K562 (cell line): ENCODE data around the gene BRME1. TPM values are rescaled to one million over a fixed set of nuclear protein-coding genes. Genes with fewer than 3 reads are reported as not detected.

Source experiments
- ATAC-seq: fragments of 200-7000 bp; cut with Tn5 transposase; 3 replicates; pipeline ENCODE4 v1.9.1; 2020; ENCODE audit warnings: moderate library complexity
- BruUV-seq: library from RNA; stranded (reverse); fragments of 400-500 nt; replicated peaks from 2 replicates; lab custom pipeline; 2021; lab: Mats Ljungman, UMichigan
- CTCF ChIA-PET: fragments of 300-600 bp; formaldehyde crosslinking; extraction: SDS; loops from one replicate; lab custom pipeline; 2021; ENCODE audit warnings: low intra/inter-chr PET ratio; lab: Yijun Ruan, JAX
- POLR2A ChIA-PET: fragments of 300-600, 350-650 bp; sonication (Branson Sonifier 250); formaldehyde crosslinking; extraction: SDS; loops from one replicate; lab custom pipeline; 2021; ENCODE audit warnings: antibody characterized with exemption, inconsistent platforms; lab: Yijun Ruan, JAX
- DNase-seq, 4 experiments: peaks; one replicate each; pipeline versions ENCODE4 v3.0.0 to v3.0.0-alpha.2; 2011 to 2018; ENCODE audit warnings: low spot score in 3 of 4, mixed read lengths in 3 of 4; ENCODE audit errors: extremely low read depth in 1 of 4
- FAIRE-seq: peaks from 2 replicates; lab custom pipeline; 2011; peaks lifted over from hg19 to GRCh38; lab: Jason Lieb, UNC
- H2AFZ ChIP-seq: 2 replicates; pipeline ENCODE4 v1.6.0; 2011; ENCODE audit warnings: low read depth, low read length, control low read depth, inconsistent platforms
- H3K27ac ChIP-seq: fragments of 200-600 bp; 3 replicates; pipeline ENCODE4 v1.8.0; 2011; ENCODE audit warnings: low read depth, mild to moderate bottlenecking, control low read depth, inconsistent platforms, low read length, moderate library complexity, mixed read lengths; ENCODE audit errors: extremely low read depth
- H3K27me3 ChIP-seq, 2 experiments: fragments of 300-600 bp in 1 of 2; 2 replicates in 1 of 2; 3 replicates in 1 of 2; pipeline versions ENCODE4 v1.6.0 to v1.8.0; 2011; ENCODE audit warnings: inconsistent platforms in 2 of 2, low read length in 2 of 2, mild to moderate bottlenecking in 1 of 2, mixed read lengths in 1 of 2, moderate library complexity in 1 of 2; ENCODE audit not compliant: control insufficient read depth in 2 of 2, insufficient read depth in 2 of 2
- H3K36me3 ChIP-seq: fragments of 300-600 bp; 3 replicates; pipeline ENCODE4 v1.8.0; 2011; ENCODE audit warnings: mild to moderate bottlenecking, low read length, inconsistent platforms; ENCODE audit not compliant: control insufficient read depth, insufficient read depth
- H3K4me1 ChIP-seq, 2 experiments: fragments of 200-600 bp in 1 of 2; replicated peaks in 1 of 2; 2 replicates in 1 of 2; 3 replicates in 1 of 2; pipeline versions ENCODE4 v1.5.1 to v1.8.0; 2011; ENCODE audit warnings: inconsistent platforms in 2 of 2, low read length in 2 of 2, mild to moderate bottlenecking in 1 of 2, mixed read lengths in 1 of 2, moderate library complexity in 1 of 2; ENCODE audit not compliant: control insufficient read depth in 2 of 2, insufficient read depth in 2 of 2
- H3K4me2 ChIP-seq: 2 replicates; pipeline ENCODE4 v1.6.1; 2011; ENCODE audit warnings: low read length, control low read depth, inconsistent platforms, mixed read lengths; ENCODE audit not compliant: insufficient read depth
- H3K4me3 ChIP-seq: fragments of 200-600 bp; sonication (generic), shearing (Covaris generic); 2 replicates; pipeline ENCODE4 v1.5.1; 2016; ENCODE audit warnings: control low read depth, inconsistent platforms
- H3K79me2 ChIP-seq: fragments of 200-600 bp; 3 replicates; pipeline ENCODE4 v1.8.0; 2011; ENCODE audit warnings: low read length, inconsistent platforms; ENCODE audit not compliant: control insufficient read depth, insufficient read depth
- H3K9ac ChIP-seq, 2 experiments: 2 replicates each; pipeline versions ENCODE4 v1.6.0 to v1.6.1; 2011; ENCODE audit warnings: low read depth in 2 of 2, low read length in 2 of 2, control low read depth in 1 of 2, inconsistent platforms in 1 of 2, mild to moderate bottlenecking in 1 of 2, mixed read lengths in 1 of 2; ENCODE audit not compliant: insufficient read depth in 1 of 2
- H3K9me1 ChIP-seq: one replicate; pipeline ENCODE4 v1.6.0; 2011; ENCODE audit warnings: inconsistent platforms, mild to moderate bottlenecking, low read length, moderate library complexity; ENCODE audit not compliant: control insufficient read depth, insufficient read depth
- H3K9me3 ChIP-seq: replicated peaks from 2 replicates; pipeline ENCODE4 v1.5.1; 2011; ENCODE audit warnings: low read depth, low read length, inconsistent platforms; ENCODE audit not compliant: control insufficient read depth, insufficient read depth
- H4K20me1 ChIP-seq: replicated peaks from 2 replicates; pipeline ENCODE4 v1.6.1; 2011; ENCODE audit warnings: low read length, inconsistent platforms, mixed read lengths; ENCODE audit not compliant: control insufficient read depth, insufficient read depth
- ETV5 ChIP-seq: sonication (generic); formaldehyde crosslinking; IDR thresholded peaks from 2 replicates; pipeline ENCODE4 v1.4.0; 2020; ENCODE audit warnings: low read depth, mild to moderate bottlenecking, missing genetic modification reagents
- FOXO4 ChIP-seq: fragments of 450-650 bp; formaldehyde crosslinking; IDR thresholded peaks from 2 replicates; pipeline ENCODE4 v1.4.0; 2020; ENCODE audit warnings: mild to moderate bottlenecking, moderate library complexity
- GTF2E2 ChIP-seq: fragments of 200-800 bp; sonication (Bioruptor generic); IDR thresholded peaks from 2 replicates; pipeline ENCODE4 v1.6.1; 2016; ENCODE audit warnings: missing genetic modification characterization, missing compliant biosample characterization
- KAT7 ChIP-seq: sonication (generic); formaldehyde crosslinking; IDR thresholded peaks from 2 replicates; pipeline ENCODE4 v1.8.0; 2022; ENCODE audit warnings: missing genetic modification reagents, mild to moderate bottlenecking, borderline replicate concordance
- L3MBTL2 ChIP-seq: fragments of 450-650 bp; IDR thresholded peaks from 2 replicates; pipeline ENCODE4 v1.6.1; 2016; ENCODE audit warnings: mild to moderate bottlenecking, moderate library complexity
- MNT ChIP-seq, 2 experiments: fragments of 450-650 bp; conservative IDR thresholded peaks; 2 replicates each; pipeline ENCODE4 v1.6.1; 2017; ENCODE audit warnings: mild to moderate bottlenecking in 2 of 2, moderate library complexity in 2 of 2
- NCOR1 ChIP-seq: fragments of 450-650 bp; IDR thresholded peaks from 2 replicates; pipeline ENCODE4 v1.6.1; 2016; ENCODE audit warnings: mild to moderate bottlenecking, moderate library complexity
- NR4A1 ChIP-seq, 2 experiments: fragments of 250-450 bp in 1 of 2; fragments of 450-650 bp in 1 of 2; sonication (Bioruptor Pico) in 1 of 2; IDR thresholded peaks; 2 replicates each; pipeline versions ENCODE4 v1.4.0 to v1.6.1; 2016 to 2020; ENCODE audit warnings: mild to moderate bottlenecking in 2 of 2, missing compliant biosample characterization in 1 of 2, missing genetic modification characterization in 1 of 2, moderate library complexity in 1 of 2
- RBFOX2 ChIP-seq: fragments of 200-400 bp; formaldehyde crosslinking; IDR thresholded peaks from 2 replicates; pipeline ENCODE4 v1.6.1; 2017; ENCODE audit warnings: low read depth, mild to moderate bottlenecking, low read length, moderate library complexity
- TCF15 ChIP-seq: fragments of 250-450 bp; sonication (Bioruptor Pico); IDR thresholded peaks from 2 replicates; pipeline ENCODE4 v1.8.0; 2022; ENCODE audit warnings: moderate library complexity, mild to moderate bottlenecking, inconsistent platforms
- TFAP4 ChIP-seq: sonication (generic); formaldehyde crosslinking; IDR thresholded peaks from 2 replicates; pipeline ENCODE4 v1.8.0; 2022; ENCODE audit warnings: missing genetic modification reagents, mild to moderate bottlenecking, moderate library complexity, borderline replicate concordance
- ZC3H4 ChIP-seq: sonication (generic); formaldehyde crosslinking; IDR thresholded peaks from 2 replicates; pipeline ENCODE4 v1.9.0; 2021; ENCODE audit warnings: missing genetic modification reagents, borderline replicate concordance
- ZNF12 ChIP-seq: sonication (generic); formaldehyde crosslinking; IDR thresholded peaks from 2 replicates; pipeline ENCODE4 v1.4.0; 2020; ENCODE audit warnings: mild to moderate bottlenecking, missing genetic modification reagents
- ZNF707 ChIP-seq: fragments of 250-450 bp; sonication (Bioruptor Pico); conservative IDR thresholded peaks from 2 replicates; pipeline ENCODE4 v1.8.0; 2022; ENCODE audit warnings: inconsistent platforms, mild to moderate bottlenecking, moderate library complexity
- ZNF830 ChIP-seq: fragments of 250-450 bp; sonication (Bioruptor Pico); IDR thresholded peaks from 2 replicates; pipeline ENCODE4 v1.5.0; 2021; ENCODE audit warnings: mild to moderate bottlenecking
- WGBS: fragments of 100-300 bp; shearing (Covaris generic); methylation state at CpG from one replicate; pipeline ENCODE4 v1.1.6; 2016; ENCODE audit warnings: low coverage, mixed read lengths; ENCODE audit not compliant: insufficient coverage; ENCODE audit errors: missing lambda C conversion rate; 5-methylcytosine and 5-hydroxymethylcytosine counted together
- in situ Hi-C: fragments of 300-500 bp; cut with MboI; formaldehyde crosslinking; loops from 4 replicates; pipeline ENCODE4 v1.15.0; 2018; ENCODE audit warnings: inconsistent platforms, mixed read lengths
- intact Hi-C: fragments of 100-400 bp; cut with micrococcal nuclease; formaldehyde crosslinking; loops from 2 replicates; pipeline ENCODE4 v1.14.2; 2022
- polyA plus RNA-seq, 8 experiments: library from polyadenylated mRNA; depleted of rRNA in 4 of 8; stranded (reverse) in 5 of 8; unstranded in 3 of 8; fragments of >200 nt; fragmentation: Nextera tagmentation in 2 of 8; fragmentation: Illumina TruSeq in 1 of 8; extraction: Ambion mirVana in 2 of 8; extraction: Trizol in 1 of 8; gene quantifications; 2 replicates each; pipeline versions ENCODE4 v1.2.1 to v1.2.3, GENCODE V29; 2011 to 2014; ENCODE audit warnings: inconsistent platforms in 1 of 8, missing spikeins in 1 of 8
- total RNA-seq, 7 experiments: library from RNA; depleted of rRNA in 6 of 7; stranded (reverse); fragments of >200 nt in 6 of 7; fragmentation: Illumina TruSeq in 2 of 7; extraction: Trizol in 2 of 7; gene quantifications; 2 replicates each; pipeline versions ENCODE4 v1.2.1 to v1.2.3, GENCODE V29; 2011 to 2021; ENCODE audit warnings: low replicate concordance in 1 of 7

Gene BRME1
- total and polyA plus RNA-seq, 9 of the 15 experiments (the other 6 are each of a cell fraction or from before 2014, with no cell fraction given), result 0.75 to 6.1 (median 3.6) TPM

- H2AFZ ChIP-seq, result no peak overlapping the region
- H3K4me1 ChIP-seq, result peaks cover 44 to 87% of the 10 kb centered on the region in 2 experiments
- intact Hi-C loops (no loop called here), in situ Hi-C loops (loop anchor here (10.0 kb wide), 1 partner anchor 567 kb away; no protein-coding TSS in a partner anchor)
- H3K9ac ChIP-seq, result peak overlapping the region; percentile 91 to 98
- POLR2A ChIA-PET, result interaction anchor here (0.6 to 1.2 kb wide), 13 partner anchors 8 to 421 kb away, joined by 3 to 5 read pairs (median 3); partner anchors contain the start of gene ZSWIM4
- FAIRE-seq, result no peak
- H3K36me3 ChIP-seq, result peaks cover 15% of the 10 kb centered on the region; the same call in 2 of the 3 replicates
- no peaks in the 10 kb centered on the region for H3K9me1 ChIP-seq
- H3K79me2 ChIP-seq, result peaks cover 67% of the 10 kb centered on the region
- BruUV-seq, result no TSS peak
- no peaks in the 10 kb centered on the region for H3K27me3 ChIP-seq
- H3K27ac ChIP-seq, result peak overlapping the region; percentile 97
- no peaks in the 10 kb centered on the region for H3K9me3 ChIP-seq
- H4K20me1 ChIP-seq, result 0 out of 2 replicates have a peak, but pooled peaks cover 3% of the 10 kb centered on the region
- peak overlapping the region; percentile 72 for H3K4me3 ChIP-seq
- 15% methylated on average over 26 of the region's 26 CpGs for WGBS
- CTCF ChIA-PET, result no interaction called here
- peak overlapping the region; percentile 92 for H3K4me2 ChIP-seq
- ATAC-seq, result peak; percentile 5; the same call in 2 of the 3 replicates
- DNase-seq, result peak in 1 of 4 experiments; percentile 36
- TF ChIP-seq TCF15 (no peak), L3MBTL2 (peak; percentile 32; the same call in 1 of the 2 replicates), NCOR1 (peak; percentile 13; the same call in 1 of the 2 replicates), FOXO4 (CRISPR knock-in tag) (0 out of 2 replicates have a peak, but pooled peaks have one; percentile 38), KAT7 (CRISPR knock-in tag) (peak; percentile 17; the same call in 1 of the 2 replicates), GTF2E2 (tag) (no peak), ETV5 (peak; percentile 49; the same call in 1 of the 2 replicates), NR4A1 (CRISPR knock-in tag; IDR thresholded peaks at IDR 0.05) (no peak), NR4A1 (tag; IDR thresholded peaks at IDR 0.05) (no peak), ZNF707 (CRISPR knock-in tag) (peak; percentile 31; the same call in 1 of the 2 replicates), MNT (conservative IDR thresholded peaks at IDR 0.05) (peak; percentile 41 to 69; a peak in 2 of 4 replicates), ZNF12 (CRISPR knock-in tag) (0 out of 2 replicates have a peak, but pooled peaks have one; percentile 17), RBFOX2 (peak; percentile 72), TFAP4 (CRISPR knock-in tag) (peak; percentile 36; the same call in 1 of the 2 replicates), ZNF830 (no peak), ZC3H4 (CRISPR knock-in tag) (peak; percentile 80; the same call in 1 of the 2 replicates)
Observed at GRCh38 chr19:13841086-13841961, 64.6 kb downstream of the BRME1 start.
